Measurements from ENCODE around the gene EZH1. TPM values are rescaled to one million over a fixed set of nuclear protein-coding genes. Genes with fewer than 3 reads are reported as not detected.

The EZH1 gene
- polyA plus RNA-seq, 4 donors, result 8.1 to 33.0 (median 13.0) TPM

- Histone ChIP-seq H3K4me1 (ENCODE audit: control insufficient read depth in 3 of 3, insufficient read depth in 2 of 3, low read depth in 1 of 3, low read length in 2 of 3) (no peaks in the 10 kb centered on the region), H3K27me3 (ENCODE audit: control insufficient read depth in 3 of 3, insufficient read depth in 3 of 3, low read length in 3 of 3) (no peaks in the 10 kb centered on the region), H3K9me3 (ENCODE audit: control insufficient read depth in 2 of 2, insufficient read depth in 1 of 2, low read depth in 1 of 2, low read length in 1 of 2) (no peaks in the 10 kb centered on the region), H3K36me3 (ENCODE audit: control insufficient read depth in 3 of 3, insufficient read depth in 2 of 3, low read depth in 1 of 3, low read length in 3 of 3) (peaks cover 9 to 75% (median 14%) of the 10 kb centered on the region in 3 donors), H3K4me3 (ENCODE audit: low read depth in 1 of 3, low read length in 3 of 3) (no peak overlapping the region), H3K27ac (ENCODE audit: low read depth in 1 of 3, low read length in 2 of 3) (no peak overlapping the region)
- WGBS, 3 donors, result 82 to 85% (median 84%) methylated on average over 10 of the region's 10 CpGs
- FAIRE-seq (no peak), DNase-seq (no peak)
Observed at GRCh38 chr17:42700586-42701289, 44.1 kb downstream of the EZH1 start.

- H3K9me3 ChIP-seq (ENCODE audit: control insufficient read depth in 2 of 2, insufficient read depth in 1 of 2, low read depth in 1 of 2, low read length in 1 of 2), result no peaks in the 10 kb centered on the region
- no peak overlapping the region for H3K27ac ChIP-seq (ENCODE audit: low read depth in 1 of 3, low read length in 2 of 3)
- no peaks in the 10 kb centered on the region for H3K4me1 ChIP-seq (ENCODE audit: control insufficient read depth in 3 of 3, insufficient read depth in 2 of 3, low read depth in 1 of 3, low read length in 2 of 3)
- H3K27me3 ChIP-seq (ENCODE audit: control insufficient read depth in 3 of 3, insufficient read depth in 3 of 3, low read length in 3 of 3), result no peaks in the 10 kb centered on the region
- WGBS, 3 donors, result 87 to 94% (median 93%) methylated on average over 4 of the region's 4 CpGs
- FAIRE-seq (no peak), DNase-seq (no peak)
- H3K4me3 ChIP-seq (ENCODE audit: low read depth in 1 of 3, low read length in 3 of 3), result no peak overlapping the region
- peaks cover 0 to 66% (median 8%) of the 10 kb centered on the region in 3 donors for H3K36me3 ChIP-seq (ENCODE audit: control insufficient read depth in 3 of 3, insufficient read depth in 2 of 3, low read depth in 1 of 3, low read length in 3 of 3)
Observed at GRCh38 chr17:42699415-42699740, 45.5 kb downstream of the EZH1 start.

- Histone ChIP-seq H3K9me3 (ENCODE audit: control insufficient read depth in 2 of 2, insufficient read depth in 1 of 2, low read depth in 1 of 2, low read length in 1 of 2) (no peaks in the 10 kb centered on the region), H3K4me1 (ENCODE audit: control insufficient read depth in 3 of 3, insufficient read depth in 2 of 3, low read depth in 1 of 3, low read length in 2 of 3) (no peaks in the 10 kb centered on the region), H3K27me3 (ENCODE audit: control insufficient read depth in 3 of 3, insufficient read depth in 3 of 3, low read length in 3 of 3) (no peaks in the 10 kb centered on the region), H3K4me3 (ENCODE audit: low read depth in 1 of 3, low read length in 3 of 3) (no peak overlapping the region), H3K27ac (ENCODE audit: low read depth in 1 of 3, low read length in 2 of 3) (no peak overlapping the region), H3K36me3 (ENCODE audit: control insufficient read depth in 3 of 3, insufficient read depth in 2 of 3, low read depth in 1 of 3, low read length in 3 of 3) (peaks cover 0 to 63% (median 8%) of the 10 kb centered on the region in 3 donors)
- WGBS, 3 donors, result 52 to 75% (median 56%) methylated on average over 2 of the region's 2 CpGs
- no peak for FAIRE-seq
- no peak for DNase-seq
Observed at GRCh38 chr17:42698736-42699414, 46.0 kb downstream of the EZH1 start.

- no peaks in the 10 kb centered on the region for H3K27me3 ChIP-seq (ENCODE audit: control insufficient read depth in 3 of 3, insufficient read depth in 3 of 3, low read length in 3 of 3)
- no peak overlapping the region for H3K4me3 ChIP-seq (ENCODE audit: low read depth in 1 of 3, low read length in 3 of 3)
- no peak overlapping the region for H3K27ac ChIP-seq (ENCODE audit: low read depth in 1 of 3, low read length in 2 of 3)
- FAIRE-seq, result no peak
- H3K9me3 ChIP-seq (ENCODE audit: control insufficient read depth in 2 of 2, insufficient read depth in 1 of 2, low read depth in 1 of 2, low read length in 1 of 2), result no peaks in the 10 kb centered on the region
- H3K36me3 ChIP-seq (ENCODE audit: control insufficient read depth in 3 of 3, insufficient read depth in 2 of 3, low read depth in 1 of 3, low read length in 3 of 3), result peaks cover 0 to 58% (median 8%) of the 10 kb centered on the region in 3 donors
- 94 to 96% (median 96%) methylated on average over 19 of the region's 19 CpGs for WGBS, 3 donors
- no peak for DNase-seq
- H3K4me1 ChIP-seq (ENCODE audit: control insufficient read depth in 3 of 3, insufficient read depth in 2 of 3, low read depth in 1 of 3, low read length in 2 of 3), result no peaks in the 10 kb centered on the region
Observed at GRCh38 chr17:42697108-42697811, 47.6 kb downstream of the EZH1 start.

- no peak for FAIRE-seq
- WGBS, 3 donors, result 93 to 98% (median 94%) methylated on average over 20 of the region's 20 CpGs
- no peaks in the 10 kb centered on the region for H3K27me3 ChIP-seq (ENCODE audit: control insufficient read depth in 3 of 3, insufficient read depth in 3 of 3, low read length in 3 of 3)
- H3K4me3 ChIP-seq (ENCODE audit: low read depth in 1 of 3, low read length in 3 of 3), result no peak overlapping the region
- H3K9me3 ChIP-seq (ENCODE audit: control insufficient read depth in 2 of 2, insufficient read depth in 1 of 2, low read depth in 1 of 2, low read length in 1 of 2), result no peaks in the 10 kb centered on the region
- no peak overlapping the region for H3K27ac ChIP-seq (ENCODE audit: low read depth in 1 of 3, low read length in 2 of 3)
- DNase-seq, result no peak
- H3K36me3 ChIP-seq (ENCODE audit: control insufficient read depth in 3 of 3, insufficient read depth in 2 of 3, low read depth in 1 of 3, low read length in 3 of 3), result peaks cover 0 to 50% (median 2%) of the 10 kb centered on the region in 3 donors
- H3K4me1 ChIP-seq (ENCODE audit: control insufficient read depth in 3 of 3, insufficient read depth in 2 of 3, low read depth in 1 of 3, low read length in 2 of 3), result no peaks in the 10 kb centered on the region
Observed at GRCh38 chr17:42695500-42695899, 49.3 kb downstream of the EZH1 start.

GRCh38 chr17:42694524-42694923, 50.3 kb downstream of the EZH1 start:
- WGBS, 3 donors, result 90 to 92% (median 92%) methylated on average over 3 of the region's 3 CpGs
- no peak for DNase-seq
- FAIRE-seq, result no peak
- Histone ChIP-seq H3K4me3 (ENCODE audit: low read depth in 1 of 3, low read length in 3 of 3) (no peak overlapping the region), H3K4me1 (ENCODE audit: control insufficient read depth in 3 of 3, insufficient read depth in 2 of 3, low read depth in 1 of 3, low read length in 2 of 3) (no peaks in the 10 kb centered on the region), H3K27me3 (ENCODE audit: control insufficient read depth in 3 of 3, insufficient read depth in 3 of 3, low read length in 3 of 3) (peaks cover 0 to 2% (median 0%) of the 10 kb centered on the region in 3 donors), H3K27ac (ENCODE audit: low read depth in 1 of 3, low read length in 2 of 3) (no peak overlapping the region), H3K36me3 (ENCODE audit: control insufficient read depth in 3 of 3, insufficient read depth in 2 of 3, low read depth in 1 of 3, low read length in 3 of 3) (peaks cover 0 to 45% (median 0%) of the 10 kb centered on the region in 3 donors), H3K9me3 (ENCODE audit: control insufficient read depth in 2 of 2, insufficient read depth in 1 of 2, low read depth in 1 of 2, low read length in 1 of 2) (no peaks in the 10 kb centered on the region)

GRCh38 chr17:42692489-42692888, 52.4 kb downstream of the EZH1 start:
- Histone ChIP-seq H3K36me3 (ENCODE audit: control insufficient read depth in 3 of 3, insufficient read depth in 2 of 3, low read depth in 1 of 3, low read length in 3 of 3) (peaks cover 0 to 40% (median 0%) of the 10 kb centered on the region in 3 donors), H3K4me3 (ENCODE audit: low read depth in 1 of 3, low read length in 3 of 3) (no peak overlapping the region), H3K4me1 (ENCODE audit: control insufficient read depth in 3 of 3, insufficient read depth in 2 of 3, low read depth in 1 of 3, low read length in 2 of 3) (peaks cover 0 to 5% (median 0%) of the 10 kb centered on the region in 3 donors), H3K27me3 (ENCODE audit: control insufficient read depth in 3 of 3, insufficient read depth in 3 of 3, low read length in 3 of 3) (peaks cover 0 to 22% (median 0%) of the 10 kb centered on the region in 3 donors), H3K27ac (ENCODE audit: low read depth in 1 of 3, low read length in 2 of 3) (no peak overlapping the region), H3K9me3 (ENCODE audit: control insufficient read depth in 2 of 2, insufficient read depth in 1 of 2, low read depth in 1 of 2, low read length in 1 of 2) (no peaks in the 10 kb centered on the region)
- DNase-seq (no peak), FAIRE-seq (no peak)
- 85 to 88% (median 88%) methylated on average over 11 of the region's 11 CpGs for WGBS, 3 donors

- 86 to 91% (median 89%) methylated on average over 12 of the region's 12 CpGs for WGBS, 3 donors
- peaks cover 0 to 39% (median 0%) of the 10 kb centered on the region in 3 donors for H3K36me3 ChIP-seq (ENCODE audit: control insufficient read depth in 3 of 3, insufficient read depth in 2 of 3, low read depth in 1 of 3, low read length in 3 of 3)
Observed at GRCh38 chr17:42691021-42691545, 53.8 kb downstream of the EZH1 start.

More at GRCh38 chr17:42691021-42691545, 53.8 kb downstream of the EZH1 start:
- Histone ChIP-seq H3K27me3 (ENCODE audit: control insufficient read depth in 3 of 3, insufficient read depth in 3 of 3, low read length in 3 of 3) (peaks cover 0 to 36% (median 0%) of the 10 kb centered on the region in 3 donors), H3K27ac (ENCODE audit: low read depth in 1 of 3, low read length in 2 of 3) (no peak overlapping the region), H3K9me3 (ENCODE audit: control insufficient read depth in 2 of 2, insufficient read depth in 1 of 2, low read depth in 1 of 2, low read length in 1 of 2) (no peaks in the 10 kb centered on the region), H3K4me3 (ENCODE audit: low read depth in 1 of 3, low read length in 3 of 3) (no peak overlapping the region), H3K4me1 (ENCODE audit: control insufficient read depth in 3 of 3, insufficient read depth in 2 of 3, low read depth in 1 of 3, low read length in 2 of 3) (peaks cover 0 to 17% (median 0%) of the 10 kb centered on the region in 3 donors)
- no peak for FAIRE-seq
- no peak for DNase-seq
